Neural cell (in vitro differentiated cells): ENCODE measurements around the gene FGD5. TPM values are rescaled to one million over a fixed set of nuclear protein-coding genes. Genes with fewer than 3 reads are reported as not detected.

Source experiments
- H2AFZ ChIP-seq: fragments of 200-600, 300-800 bp; sonication (generic), shearing (Covaris generic); 2 replicates; pipeline ENCODE4 v1.6.0; 2014; ENCODE audit warnings: low read depth, mild to moderate bottlenecking, antibody characterized with exemption, low read length, moderate library complexity
- H3F3A ChIP-seq: fragments of 200-600 bp; shearing (Covaris generic); 2 replicates; pipeline ENCODE4 v1.6.1; 2016; ENCODE audit warnings: mild to moderate bottlenecking, moderate library complexity, mixed read lengths, antibody characterized with exemption, low read length; ENCODE audit not compliant: insufficient read depth, poor library complexity, severe bottlenecking
- H3K27ac ChIP-seq: fragments of 200-600, 300-800 bp; sonication (generic), shearing (Covaris generic); 2 replicates; pipeline ENCODE4 v1.5.1; 2014; ENCODE audit warnings: mild to moderate bottlenecking, low read length, moderate library complexity
- H3K27me3 ChIP-seq: fragments of 300-800, 200-600 bp; sonication (generic), shearing (Covaris generic); 2 replicates; pipeline ENCODE4 v1.6.0; 2014; ENCODE audit warnings: mild to moderate bottlenecking, low read depth, low read length, moderate library complexity; ENCODE audit not compliant: insufficient read depth
- H3K36me3 ChIP-seq: fragments of 300-800, 200-600 bp; sonication (generic), shearing (Covaris generic); 2 replicates; pipeline ENCODE4 v1.5.1; 2014; ENCODE audit warnings: mild to moderate bottlenecking, antibody characterized with exemption, low read length, moderate library complexity; ENCODE audit not compliant: insufficient read depth
- H3K4me2 ChIP-seq: fragments of 300-800, 200-600 bp; sonication (generic), shearing (Covaris generic); 2 replicates; pipeline ENCODE4 v1.6.0; 2014; ENCODE audit warnings: mild to moderate bottlenecking, low read length
- H3K4me3 ChIP-seq: fragments of 300-800, 200-600 bp; sonication (generic), shearing (Covaris generic); 2 replicates; pipeline ENCODE4 v1.5.1; 2014; ENCODE audit warnings: mild to moderate bottlenecking, low read length, moderate library complexity
- H3K79me2 ChIP-seq: fragments of 200-600 bp; shearing (Covaris generic); replicated peaks from 2 replicates; pipeline ENCODE4 v1.6.0; 2014; ENCODE audit warnings: mild to moderate bottlenecking, low read length, moderate library complexity; ENCODE audit not compliant: insufficient read depth
- H3K9ac ChIP-seq: fragments of 300-800, 200-600 bp; sonication (generic), shearing (Covaris generic); 2 replicates; pipeline ENCODE4 v1.6.1; 2016; ENCODE audit warnings: mild to moderate bottlenecking, low read length, mixed read lengths
- H3K9me2 ChIP-seq: fragments of 200-600 bp; shearing (Covaris generic); 2 replicates; pipeline ENCODE4 v1.6.1; 2016; ENCODE audit warnings: mild to moderate bottlenecking, low read length, mixed read lengths; ENCODE audit not compliant: insufficient read depth
- H3K9me3 ChIP-seq: fragments of 200-600, 300-800 bp; sonication (generic), shearing (Covaris generic); 2 replicates; pipeline ENCODE4 v1.6.1; 2016; ENCODE audit warnings: mild to moderate bottlenecking, mixed run types, low read length, moderate library complexity, mixed read lengths
- H4K20me1 ChIP-seq: fragments of 200-600 bp; shearing (Covaris generic); 2 replicates; pipeline ENCODE4 v1.6.1; 2016; ENCODE audit warnings: mild to moderate bottlenecking, mixed run types; ENCODE audit not compliant: insufficient read depth
- CTCF ChIP-seq: fragments of 450-650 bp; IDR thresholded peaks from 2 replicates; pipeline ENCODE4 v1.5.1; 2014; ENCODE audit warnings: antibody characterized with exemption, mild to moderate bottlenecking, moderate library complexity; ENCODE audit not compliant: poor library complexity, severe bottlenecking
- EP300 ChIP-seq: fragments of 450-650 bp; conservative IDR thresholded peaks from 2 replicates; pipeline ENCODE4 v1.6.1; 2014; ENCODE audit warnings: antibody characterized with exemption, mild to moderate bottlenecking, moderate library complexity; ENCODE audit not compliant: poor library complexity, severe bottlenecking
- EZH2 ChIP-seq: fragments of 200-600, 300-800 bp; shearing (Covaris generic), sonication (generic); IDR thresholded peaks from 2 replicates; pipeline ENCODE4 v1.6.1; 2014; ENCODE audit warnings: antibody characterized with exemption, low read length, borderline replicate concordance, mild to moderate bottlenecking; ENCODE audit not compliant: insufficient read depth, poor library complexity, severe bottlenecking
- MXI1 ChIP-seq: fragments of 450-650 bp; conservative IDR thresholded peaks from 2 replicates; pipeline ENCODE4 v1.6.1; 2014; ENCODE audit warnings: antibody characterized with exemption, mild to moderate bottlenecking; ENCODE audit not compliant: poor library complexity, severe bottlenecking
- POLR2AphosphoS5 ChIP-seq: IDR thresholded peaks from 2 replicates; pipeline ENCODE4 v1.6.1; 2012
- RAD21 ChIP-seq: fragments of 450-650 bp; conservative IDR thresholded peaks from 2 replicates; pipeline ENCODE4 v1.6.1; 2014; ENCODE audit warnings: antibody characterized with exemption, mild to moderate bottlenecking, moderate library complexity
- REST ChIP-seq: IDR thresholded peaks from 2 replicates; pipeline ENCODE4 v1.6.1; 2012; ENCODE audit warnings: borderline replicate concordance
- SMC3 ChIP-seq: fragments of 450-650 bp; conservative IDR thresholded peaks from 2 replicates; pipeline ENCODE4 v1.6.1; 2014; ENCODE audit warnings: antibody characterized with exemption, mild to moderate bottlenecking, moderate library complexity; ENCODE audit not compliant: poor library complexity
- TAF1 ChIP-seq: IDR thresholded peaks from 2 replicates; pipeline ENCODE4 v1.6.1; 2012; ENCODE audit warnings: low read depth
- polyA plus RNA-seq: library from polyadenylated mRNA; depleted of rRNA; stranded (reverse); fragments of >200 nt; gene quantifications from 2 replicates; pipeline ENCODE4 v1.2.3, GENCODE V29; 2014

FGD5 gene
- polyA plus RNA-seq, 1 donor from 2014 or later = not detected

GRCh38 chr3:14852058-14852594 is 33.4 kb downstream of the FGD5 start:
- H3K4me2 ChIP-seq = no peak overlapping the region
- no peak overlapping the region for H2AFZ ChIP-seq
- H3F3A ChIP-seq = no peaks in the 10 kb centered on the region
- no peaks in the 10 kb centered on the region for H4K20me1 ChIP-seq
- no peaks in the 10 kb centered on the region for H3K36me3 ChIP-seq
- TF ChIP-seq EP300 (no peak), TAF1 (no peak), MXI1 (no peak), REST (no peak), EZH2 (no peak), RAD21 (no peak), SMC3 (no peak), CTCF (no peak), POLR2AphosphoS5 (no peak)
- H3K79me2 ChIP-seq = no peaks in the 10 kb centered on the region
- H3K9me3 ChIP-seq = no peaks in the 10 kb centered on the region
- no peaks in the 10 kb centered on the region for H3K9me2 ChIP-seq
- H3K27ac ChIP-seq = no peak overlapping the region
- H3K27me3 ChIP-seq = no peaks in the 10 kb centered on the region
- H3K9ac ChIP-seq = no peak overlapping the region
- no peak overlapping the region for H3K4me3 ChIP-seq

GRCh38 chr3:14852717-14853116 is 34.0 kb downstream of the FGD5 start:
- Histone ChIP-seq H3K4me3 (no peak overlapping the region), H3K79me2 (no peaks in the 10 kb centered on the region), H2AFZ (no peak overlapping the region), H3K4me2 (no peak overlapping the region), H3K9me3 (no peaks in the 10 kb centered on the region), H3F3A (no peaks in the 10 kb centered on the region), H3K27me3 (no peaks in the 10 kb centered on the region), H3K9me2 (no peaks in the 10 kb centered on the region), H3K36me3 (no peaks in the 10 kb centered on the region), H3K27ac (no peak overlapping the region), H3K9ac (no peak overlapping the region), H4K20me1 (no peaks in the 10 kb centered on the region)
- TF ChIP-seq TAF1 = no peak
- TF ChIP-seq POLR2AphosphoS5 = no peak
